OCI-LY7 (cell line): ENCODE measurements around the gene DNAH11. TPM values are rescaled to one million over a fixed set of nuclear protein-coding genes. Genes with fewer than 3 reads are reported as not detected.
"Not testable (repeated sequence)": the region's sequence is repeated elsewhere in the genome, so short reads cannot be mapped to it uniquely, and the experiment has no call there.

Source experiments
- BruUV-seq: library from RNA; stranded (reverse); fragments of 400-500 nt; replicated peaks from 2 replicates; lab custom pipeline; 2021; lab: Mats Ljungman, UMichigan
- CTCF ChIA-PET: fragments of 300-600 bp; sonication (Branson Sonifier 250); formaldehyde crosslinking; loops from one replicate; lab custom pipeline; 2022; ENCODE audit warnings: antibody characterized with exemption; ENCODE audit not compliant: unreplicated experiment; lab: Charles Lee
- POLR2A ChIA-PET: fragments of 300-600 bp; sonication (Branson Sonifier 250); formaldehyde crosslinking; loops from one replicate; lab custom pipeline; 2022; ENCODE audit warnings: antibody characterized with exemption; lab: Charles Lee
- DNase-seq: peaks from one replicate; pipeline ENCODE4 v3.0.0-alpha.2; 2015; ENCODE audit warnings: low spot score
- H2AFZ ChIP-seq: fragments of 200-600 bp; sonication (generic), shearing (Covaris generic); 2 replicates; pipeline ENCODE4 v1.6.1; 2014; ENCODE audit warnings: mild to moderate bottlenecking, antibody characterized with exemption, low read length, moderate library complexity
- H3K27ac ChIP-seq: fragments of 200-600 bp; sonication (generic); 2 replicates; pipeline ENCODE4 v1.5.1; 2014; ENCODE audit warnings: mixed run types, low read depth, mild to moderate bottlenecking, moderate library complexity, low read length, inconsistent platforms; ENCODE audit not compliant: poor library complexity, severe bottlenecking
- H3K36me3 ChIP-seq: fragments of 200-600 bp; sonication (generic); 2 replicates; pipeline ENCODE4 v1.6.1; 2014; ENCODE audit warnings: mild to moderate bottlenecking, antibody characterized with exemption, low read length, moderate library complexity, mixed read lengths; ENCODE audit not compliant: insufficient read depth
- H3K4me1 ChIP-seq: fragments of 200-600 bp; sonication (generic); 2 replicates; pipeline ENCODE4 v1.5.1; 2014; ENCODE audit warnings: mild to moderate bottlenecking, low read length; ENCODE audit not compliant: insufficient read depth, poor library complexity, severe bottlenecking
- H3K4me2 ChIP-seq: fragments of 200-600 bp; sonication (generic); 2 replicates; pipeline ENCODE4 v1.6.1; 2014; ENCODE audit warnings: mild to moderate bottlenecking, low read length
- H3K4me3 ChIP-seq: fragments of 200-600 bp; sonication (generic); 2 replicates; pipeline ENCODE4 v1.5.1; 2014; ENCODE audit warnings: mild to moderate bottlenecking, low read depth, low read length; ENCODE audit not compliant: poor library complexity, severe bottlenecking
- H3K79me2 ChIP-seq: fragments of 200-600 bp; sonication (generic); 2 replicates; pipeline ENCODE4 v1.6.1; 2016; ENCODE audit warnings: low read depth, mild to moderate bottlenecking, low read length, moderate library complexity, mixed read lengths; ENCODE audit not compliant: insufficient read depth
- H3K9me2 ChIP-seq: fragments of 200-600 bp; sonication (generic); 2 replicates; pipeline ENCODE4 v1.6.1; 2016; ENCODE audit warnings: mild to moderate bottlenecking, low read length, mixed read lengths; ENCODE audit not compliant: insufficient read depth
- H3K9me3 ChIP-seq: fragments of 200-600 bp; sonication (generic); 2 replicates; pipeline ENCODE4 v1.6.1; 2014; ENCODE audit warnings: mild to moderate bottlenecking, mixed run types, low read length, mixed read lengths
- H4K20me1 ChIP-seq: fragments of 200-600 bp; sonication (generic); 2 replicates; pipeline ENCODE4 v1.6.1; 2014; ENCODE audit warnings: mild to moderate bottlenecking, antibody characterized with exemption, low read length, moderate library complexity, mixed read lengths; ENCODE audit not compliant: insufficient read depth
- EZH2phosphoT487 ChIP-seq: fragments of 200-600 bp; sonication (generic); IDR thresholded peaks from 2 replicates; pipeline ENCODE4 v1.6.1; 2018; ENCODE audit warnings: low read depth, borderline replicate concordance, mild to moderate bottlenecking, mixed run types, antibody characterized with exemption, low read length, moderate library complexity, mixed read lengths
- intact Hi-C: fragments of 100-400 bp; cut with micrococcal nuclease; formaldehyde crosslinking; loops from one replicate; pipeline ENCODE4 v1.10.0; 2022; ENCODE audit not compliant: unreplicated experiment
- total RNA-seq, 2 experiments: library from RNA; depleted of rRNA in 1 of 2; stranded (reverse); fragments of >200 nt in 1 of 2; shearing (Covaris generic) in 1 of 2; gene quantifications; 2 replicates each; pipeline ENCODE4 v1.2.3, GENCODE V29; 2014 to 2022
- TF ChIP-seq, protein P1 (sequence below): fragments of 200-600 bp; sonication (generic); conservative IDR thresholded peaks from 2 replicates; pipeline ENCODE4 v1.5.1; 2014; ENCODE audit warnings: mild to moderate bottlenecking, antibody characterized with exemption, low read length, moderate library complexity, mixed read lengths

The DNAH11 gene
- total RNA-seq, 2 experiments from 2014 or later: not detected

DNA sequence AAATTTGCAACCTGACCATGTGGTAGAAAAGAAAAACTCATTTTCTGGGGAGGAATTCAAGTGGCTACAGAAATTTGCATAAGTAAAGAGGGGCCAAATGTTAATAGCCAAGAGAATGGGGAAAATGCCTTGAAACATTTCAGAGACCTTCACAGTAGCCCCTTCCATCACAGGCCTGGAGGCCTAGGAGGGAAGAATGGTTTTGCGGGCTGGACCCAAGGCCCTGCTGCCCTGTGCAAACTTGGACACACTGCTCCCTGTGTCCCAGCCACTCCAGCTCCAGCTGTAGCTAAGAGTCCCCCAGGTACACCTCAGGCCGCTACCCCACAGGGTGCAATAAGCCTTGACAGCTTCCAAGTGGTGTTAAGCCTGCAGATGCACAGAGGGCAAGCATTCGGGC, 16.4 kb upstream of the DNAH11 start:
- Histone ChIP-seq H3K4me1 (no peaks in the 10 kb centered on the region), H3K4me2 (no peak overlapping the region), H3K27ac (no peak overlapping the region), H3K36me3 (no peaks in the 10 kb centered on the region), H2AFZ (no peak overlapping the region), H3K4me3 (no peak overlapping the region), H4K20me1 (no peaks in the 10 kb centered on the region), H3K9me2 (no peaks in the 10 kb centered on the region), H3K9me3 (no peaks in the 10 kb centered on the region), H3K79me2 (no peaks in the 10 kb centered on the region)
- no TSS peak for BruUV-seq
- intact Hi-C loops: no loop called here
- TF ChIP-seq EZH2phosphoT487: no peak
- TF ChIP-seq, protein P1, sequence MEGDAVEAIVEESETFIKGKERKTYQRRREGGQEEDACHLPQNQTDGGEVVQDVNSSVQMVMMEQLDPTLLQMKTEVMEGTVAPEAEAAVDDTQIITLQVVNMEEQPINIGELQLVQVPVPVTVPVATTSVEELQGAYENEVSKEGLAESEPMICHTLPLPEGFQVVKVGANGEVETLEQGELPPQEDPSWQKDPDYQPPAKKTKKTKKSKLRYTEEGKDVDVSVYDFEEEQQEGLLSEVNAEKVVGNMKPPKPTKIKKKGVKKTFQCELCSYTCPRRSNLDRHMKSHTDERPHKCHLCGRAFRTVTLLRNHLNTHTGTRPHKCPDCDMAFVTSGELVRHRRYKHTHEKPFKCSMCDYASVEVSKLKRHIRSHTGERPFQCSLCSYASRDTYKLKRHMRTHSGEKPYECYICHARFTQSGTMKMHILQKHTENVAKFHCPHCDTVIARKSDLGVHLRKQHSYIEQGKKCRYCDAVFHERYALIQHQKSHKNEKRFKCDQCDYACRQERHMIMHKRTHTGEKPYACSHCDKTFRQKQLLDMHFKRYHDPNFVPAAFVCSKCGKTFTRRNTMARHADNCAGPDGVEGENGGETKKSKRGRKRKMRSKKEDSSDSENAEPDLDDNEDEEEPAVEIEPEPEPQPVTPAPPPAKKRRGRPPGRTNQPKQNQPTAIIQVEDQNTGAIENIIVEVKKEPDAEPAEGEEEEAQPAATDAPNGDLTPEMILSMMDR: no peak
- DNase-seq: no peak
- CTCF ChIA-PET: no interaction called here
- POLR2A ChIA-PET: interaction anchor here (0.6 kb wide), 1 partner anchor 92 kb away, joined by 4 read pairs; no protein-coding TSS in a partner anchor

DNA sequence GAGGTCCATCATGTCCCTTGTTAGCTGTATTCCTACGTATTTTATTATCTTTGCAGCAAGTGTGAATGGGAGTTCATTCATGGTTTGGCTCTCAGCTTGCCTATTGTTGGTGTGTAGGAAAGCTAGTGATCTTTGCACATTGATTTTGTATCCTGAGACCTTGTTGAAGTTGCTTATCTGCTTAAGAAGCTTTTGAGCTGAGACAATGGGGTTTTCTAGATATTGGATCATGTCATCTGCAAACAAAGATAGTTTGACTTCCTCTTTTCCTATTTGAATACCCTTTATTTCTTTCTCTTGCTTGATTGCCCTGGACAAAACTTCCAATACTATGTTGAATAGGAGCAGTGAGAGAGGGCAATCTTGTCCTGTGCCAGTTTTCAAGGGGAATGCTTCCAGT, 10.4 kb upstream of the DNAH11 start:
- H3K9me2 ChIP-seq, H3K4me2 ChIP-seq, H3K4me1 ChIP-seq, H3K27ac ChIP-seq, H3K36me3 ChIP-seq, CTCF ChIA-PET, H2AFZ ChIP-seq, DNase-seq, intact Hi-C loops, H3K79me2 ChIP-seq, BruUV-seq, H3K9me3 ChIP-seq, H4K20me1 ChIP-seq, H3K4me3 ChIP-seq: not testable (repeated sequence)
- POLR2A ChIA-PET: interaction anchor here (0.7 to 1.5 kb wide), 3 partner anchors 11 to 1447 kb away, joined by 3 to 5 read pairs (median 4); no protein-coding TSS in a partner anchor

DNA sequence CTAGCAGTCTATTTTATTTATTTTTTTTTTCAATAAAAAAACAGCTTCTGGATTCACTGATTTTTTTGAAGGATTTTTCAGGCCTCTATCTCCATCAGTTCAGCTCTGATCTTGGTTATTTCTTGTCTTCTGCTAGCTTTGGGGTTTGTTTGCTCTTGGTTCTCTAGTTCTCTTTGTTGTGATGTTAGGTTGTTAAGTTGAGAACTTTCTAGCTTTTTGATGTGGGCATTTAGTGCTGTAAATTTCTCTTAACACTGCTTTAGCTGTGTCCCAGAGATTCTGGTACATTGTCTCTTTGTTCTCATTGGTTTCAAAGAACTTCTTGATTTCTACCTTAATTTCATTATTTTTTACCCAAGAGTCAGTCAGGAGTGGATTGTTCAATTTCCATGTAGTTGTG, 9.2 kb upstream of the DNAH11 start:
- DNase-seq, H3K9me3 ChIP-seq, H3K4me3 ChIP-seq, intact Hi-C loops, H3K79me2 ChIP-seq, H3K9me2 ChIP-seq, BruUV-seq, POLR2A ChIA-PET, H4K20me1 ChIP-seq, H3K4me2 ChIP-seq, H2AFZ ChIP-seq, CTCF ChIA-PET, H3K27ac ChIP-seq, H3K4me1 ChIP-seq, H3K36me3 ChIP-seq: not testable (repeated sequence)

DNA sequence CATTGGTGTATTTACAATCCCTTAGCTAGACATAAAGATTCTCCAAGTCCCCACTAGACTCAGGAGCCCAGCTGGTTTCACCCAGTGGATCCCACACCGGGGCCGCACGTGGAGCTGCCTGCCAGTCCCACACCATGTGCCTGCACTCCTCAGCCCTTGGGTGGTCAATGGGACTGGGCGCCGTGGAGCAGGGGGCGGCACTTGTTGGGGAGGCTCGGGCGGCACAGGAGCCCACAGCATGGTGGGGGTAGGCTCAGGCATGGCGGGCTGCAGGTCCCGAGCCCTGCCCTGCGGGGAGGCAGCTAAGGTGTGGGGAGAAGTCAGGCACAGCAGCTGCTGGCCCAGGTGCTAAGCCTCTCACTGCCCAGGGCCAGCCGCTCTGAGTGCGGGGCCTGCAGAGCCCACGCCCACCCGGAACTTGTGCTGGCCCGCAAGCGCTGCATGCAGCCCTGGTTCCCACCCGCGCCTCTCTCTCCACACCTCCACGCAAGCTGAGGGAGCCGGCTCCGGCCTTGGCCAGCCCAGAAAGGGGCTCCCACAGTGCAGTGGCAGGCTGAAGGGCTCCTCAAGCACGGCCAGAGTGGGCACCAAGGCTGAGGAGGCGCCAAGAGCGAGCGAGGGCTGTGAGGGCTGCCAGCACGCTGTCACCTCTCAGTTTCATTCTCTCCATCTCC, 6.3 kb upstream of the DNAH11 start:
- H3K4me1 ChIP-seq, H3K79me2 ChIP-seq, POLR2A ChIA-PET, H3K9me3 ChIP-seq, H3K9me2 ChIP-seq, DNase-seq, H3K4me2 ChIP-seq, intact Hi-C loops, H3K36me3 ChIP-seq, H3K27ac ChIP-seq, H4K20me1 ChIP-seq, H2AFZ ChIP-seq, H3K4me3 ChIP-seq, BruUV-seq: not testable (repeated sequence)
- CTCF ChIA-PET: interaction anchor here (0.5 kb wide), 1 partner anchor 234 kb away, joined by 3 read pairs; no protein-coding TSS in a partner anchor
